GM21717 (cell line): Measurements from ENCODE around the gene UAP1.
"Not testable (repeated sequence)": the region's sequence is repeated elsewhere in the genome, so short reads cannot be mapped to it uniquely, and the experiment has no call there.

Source experiments
- ATAC-seq: cut with Tn5 transposase; IDR thresholded peaks from one replicate; pipeline ENCODE4 v1.9.1; 2021; ENCODE audit warnings: mild to moderate bottlenecking, moderate library complexity; ENCODE audit not compliant: unreplicated experiment

The UAP1 gene

GRCh38 chr1:162564762-162565218 lies 3.3 kb downstream of the UAP1 start:
- no peak for ATAC-seq

GRCh38 chr1:162565460-162565859 lies 3.9 kb downstream of the UAP1 start:
- no peak for ATAC-seq

- no peak for ATAC-seq
Observed at GRCh38 chr1:162566870-162567269, 5.3 kb downstream of the UAP1 start.

GRCh38 chr1:162568802-162569201 lies 7.3 kb downstream of the UAP1 start:
- no peak for ATAC-seq

GRCh38 chr1:162570718-162571117 lies 9.2 kb downstream of the UAP1 start:
- ATAC-seq: no peak

DNA sequence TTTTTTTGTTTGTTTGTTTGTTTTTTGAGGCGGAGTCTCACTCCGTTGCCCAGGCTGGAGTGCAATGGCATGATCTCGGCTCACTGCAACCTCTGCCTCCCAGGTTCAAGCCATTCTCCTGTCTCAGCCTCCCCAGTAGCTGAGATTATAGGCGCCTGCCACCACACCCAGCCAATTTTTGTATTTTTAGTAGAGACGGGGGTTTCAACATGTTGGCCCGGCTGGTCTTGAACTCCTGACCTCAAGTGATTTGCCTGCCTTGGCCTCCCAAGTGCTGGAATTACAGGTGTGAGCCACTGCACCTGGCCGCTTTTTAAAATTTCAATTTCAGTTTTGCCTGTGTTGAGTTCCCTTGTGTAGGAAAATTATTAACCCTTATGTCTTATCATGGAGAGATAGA lies 9.6 kb downstream of the UAP1 start:
- not testable (repeated sequence) for ATAC-seq

- no peak for ATAC-seq
Observed at GRCh38 chr1:162571696-162572095, 10.2 kb downstream of the UAP1 start.

- ATAC-seq: no peak
Observed at GRCh38 chr1:162573136-162573535, 11.6 kb downstream of the UAP1 start.

GRCh38 chr1:162578071-162578700 lies 16.7 kb downstream of the UAP1 start:
- ATAC-seq: no peak

DNA sequence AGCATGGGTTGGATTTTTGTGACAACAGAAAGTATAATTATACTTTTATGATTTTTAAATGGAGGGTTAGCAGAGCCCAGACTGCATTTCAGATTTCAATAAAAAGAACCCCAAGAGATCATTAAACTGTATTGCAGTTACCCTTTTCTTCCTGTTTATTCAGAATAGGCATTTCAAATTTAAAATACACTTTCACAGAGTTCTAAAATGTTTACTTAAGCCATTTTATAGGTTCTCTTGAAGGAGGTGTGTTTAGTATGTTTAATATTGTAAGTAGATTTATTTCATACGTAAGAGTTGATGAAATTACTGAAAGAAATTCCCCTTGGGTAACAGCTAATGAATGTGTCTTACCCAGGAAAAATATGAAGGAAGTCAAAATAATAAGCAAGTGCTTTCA lies 17.4 kb downstream of the UAP1 start:
- no peak for ATAC-seq

GRCh38 chr1:162580308-162580707 lies 18.8 kb downstream of the UAP1 start:
- no peak for ATAC-seq

- not testable (repeated sequence) for ATAC-seq
Observed at GRCh38 chr1:162582901-162583300, 21.4 kb downstream of the UAP1 start.

- not testable (repeated sequence) for ATAC-seq
Observed at GRCh38 chr1:162585101-162585500, 23.6 kb downstream of the UAP1 start.

DNA sequence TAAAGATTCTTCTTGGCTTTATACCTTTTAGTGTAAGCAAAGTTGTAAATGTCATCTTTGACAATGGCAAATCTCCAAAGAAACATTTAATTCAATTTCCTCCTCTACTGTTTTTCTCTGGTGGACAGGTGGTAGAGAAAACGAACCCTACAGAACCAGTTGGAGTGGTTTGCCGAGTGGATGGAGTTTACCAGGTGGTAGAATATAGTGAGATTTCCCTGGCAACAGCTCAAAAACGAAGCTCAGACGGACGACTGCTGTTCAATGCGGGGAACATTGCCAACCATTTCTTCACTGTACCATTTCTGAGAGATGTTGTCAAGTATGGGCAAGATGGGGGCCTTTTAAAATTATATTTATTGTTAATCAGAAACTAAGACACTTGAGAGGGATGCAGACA lies 25.8 kb downstream of the UAP1 start:
- ATAC-seq: no peak

DNA sequence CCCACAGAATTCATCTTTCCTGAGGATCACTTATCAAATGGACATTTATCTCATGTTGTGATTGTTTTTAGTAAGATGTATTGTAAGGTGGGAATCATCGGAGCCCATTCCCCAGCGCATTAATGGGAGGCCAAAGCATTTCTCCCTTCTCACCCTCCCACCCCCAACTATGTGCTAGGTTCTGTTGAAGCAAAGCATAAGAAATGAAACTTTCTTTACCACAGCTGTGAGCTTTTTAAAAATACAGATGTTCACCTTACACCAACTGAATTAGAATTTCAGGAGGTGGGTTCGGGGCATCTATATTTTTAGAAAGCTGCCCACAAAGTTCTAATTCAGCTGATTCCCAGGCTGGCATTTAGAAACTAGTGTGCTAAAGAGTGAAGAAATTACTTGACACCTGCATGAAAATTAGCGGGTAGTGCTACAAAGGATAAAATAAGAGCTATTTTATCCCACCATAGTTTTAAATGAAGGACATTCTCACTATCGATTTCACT lies 26.3 kb downstream of the UAP1 start:
- ATAC-seq: no peak

- ATAC-seq: no peak
Observed at GRCh38 chr1:162590101-162590500, 28.6 kb downstream of the UAP1 start.

GRCh38 chr1:162590686-162591085 lies 29.2 kb downstream of the UAP1 start:
- ATAC-seq: no peak

DNA sequence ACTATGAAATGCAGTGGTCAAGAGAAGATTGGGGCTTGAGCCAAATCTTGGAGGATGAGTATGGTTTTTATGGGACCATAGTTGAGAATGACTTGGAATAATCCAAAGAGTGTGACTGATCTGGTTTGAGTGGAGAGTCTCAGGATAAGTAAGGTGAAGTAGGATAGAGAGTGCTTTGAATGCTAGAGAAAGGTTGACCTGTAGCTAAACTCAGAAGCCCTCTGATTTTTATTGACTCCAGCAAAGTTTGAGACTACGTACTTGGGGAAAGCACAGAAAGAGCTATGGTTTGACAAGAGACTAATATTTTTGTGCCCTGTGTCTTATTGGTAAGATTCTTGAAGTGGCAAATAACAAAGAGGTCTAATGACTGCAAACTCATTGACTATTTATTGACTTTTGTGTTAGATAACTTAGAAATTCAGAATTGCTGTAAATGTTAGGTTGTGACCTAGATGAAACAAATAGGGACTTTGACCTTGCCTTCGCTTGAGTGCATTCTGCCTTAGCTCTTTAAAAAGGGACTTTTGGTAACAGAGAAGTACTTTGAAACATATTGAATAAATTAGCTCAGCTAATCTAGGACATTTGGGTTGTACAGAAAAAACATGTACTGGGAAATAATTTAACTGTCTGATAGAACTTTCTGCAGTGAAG lies 35.1 kb downstream of the UAP1 start:
- no peak for ATAC-seq

GRCh38 chr1:162599451-162599850 lies 37.9 kb downstream of the UAP1 start:
- no peak for ATAC-seq

- ATAC-seq: not testable (repeated sequence)
Observed at GRCh38 chr1:162603117-162603516, 41.6 kb downstream of the UAP1 start.

DNA sequence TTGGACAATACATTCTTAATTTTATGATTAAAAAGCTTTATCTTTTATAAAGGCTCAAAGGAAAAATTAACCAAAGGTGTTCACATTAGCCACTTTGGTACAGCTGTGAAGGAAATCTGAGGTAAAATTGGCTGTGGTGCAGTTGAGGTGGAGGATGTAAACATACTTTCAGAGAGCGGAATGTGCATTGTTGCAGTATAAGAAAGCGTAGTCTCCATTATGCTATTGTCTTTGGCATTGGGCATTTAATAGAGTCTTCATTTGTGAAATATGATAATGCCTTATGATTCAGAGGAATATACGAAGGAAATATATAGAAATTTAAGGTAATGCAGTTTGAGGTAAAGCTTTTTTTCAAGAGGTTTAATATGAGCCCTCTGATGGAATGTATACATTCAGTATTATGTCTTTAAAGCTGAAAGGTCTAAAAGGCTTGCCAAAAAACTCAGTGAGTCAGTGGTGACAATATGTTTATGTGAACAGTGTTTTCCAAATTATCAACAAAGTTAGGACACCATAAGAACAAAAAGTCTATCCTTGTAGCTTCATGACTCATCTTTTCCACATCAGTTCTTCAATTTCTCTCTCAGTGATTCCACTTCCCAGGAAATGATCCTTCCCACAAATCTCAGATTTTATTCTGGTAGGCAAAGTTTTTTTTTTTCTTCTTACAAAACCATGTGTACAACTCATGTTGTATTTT lies 43.9 kb downstream of the UAP1 start:
- no peak for ATAC-seq

- ATAC-seq: no peak
Observed at GRCh38 chr1:162609306-162609705, 47.8 kb downstream of the UAP1 start.
